Ovary (tissue), 9 donors: ENCODE data around the gene RBM28. TPM values are rescaled to one million over a fixed set of nuclear protein-coding genes. Genes with fewer than 3 reads are reported as not detected.
"Not testable (repeated sequence)": the region's sequence is repeated elsewhere in the genome, so short reads cannot be mapped to it uniquely, and the experiment has no call there.

ENCODE experiments used
- DNase-seq, 5 donors: peaks; one replicate each; pipeline ENCODE4 v3.0.0-alpha.2; 2019 to 2020
- H3K27ac ChIP-seq, 2 donors: fragments of 200-600 bp; one replicate each; pipeline versions ENCODE4 v1.5.1 to v1.8.0; 2019 to 2022
- H3K27me3 ChIP-seq: fragments of 200-600 bp; one replicate; pipeline ENCODE4 v1.8.0; 2022
- H3K36me3 ChIP-seq: fragments of 200-600 bp; sonication (generic); one replicate; pipeline ENCODE4 v1.5.1; 2019
- H3K4me1 ChIP-seq: one replicate; pipeline ENCODE4 v1.8.1; 2013; ENCODE audit warnings: mild to moderate bottlenecking, moderate library complexity; ENCODE audit not compliant: insufficient read depth
- H3K4me3 ChIP-seq: fragments of 200-600 bp; sonication (generic); one replicate; pipeline ENCODE4 v1.5.1; 2017
- H3K9me3 ChIP-seq, 2 donors: fragments of 200-600 bp in 1 of 2; sonication (generic) in 1 of 2; one replicate each; pipeline versions ENCODE4 v1.5.1 to v1.8.1; 2013 to 2019; ENCODE audit warnings: mild to moderate bottlenecking in 1 of 2, moderate library complexity in 1 of 2
- CTCF ChIP-seq, 3 donors: fragments of 450-650 bp in 2 of 3; fragments of 200-600 bp in 1 of 3; IDR thresholded peaks; one replicate each; pipeline versions ENCODE4 v1.5.1 to v1.8.0; 2016 to 2022; ENCODE audit warnings: antibody characterized with exemption in 3 of 3, mild to moderate bottlenecking in 1 of 3
- EP300 ChIP-seq: sonication (generic); formaldehyde crosslinking; IDR thresholded peaks from one replicate; pipeline ENCODE4 v1.6.1; 2017; ENCODE audit warnings: antibody characterized with exemption
- POLR2A ChIP-seq: fragments of 450-650 bp; IDR thresholded peaks from one replicate; pipeline ENCODE4 v1.6.1; 2017; ENCODE audit warnings: antibody characterized with exemption, mild to moderate bottlenecking, moderate library complexity
- WGBS, 3 donors: extraction: QIAGEN DNeasy Blood & Tissue Kit in 1 of 3; methylation state at CpG; one replicate each; pipeline versions ENCODE4 v1.1.5 to v1.1.7; 2013 to 2017; 5-methylcytosine and 5-hydroxymethylcytosine counted together
- intact Hi-C, 4 donors: fragments of 100-400 bp; cut with DNase I; formaldehyde crosslinking; loops; one replicate each; pipeline versions ENCODE4 v1.11.0 to v1.15.1; 2022 to 2023
- polyA plus RNA-seq, 2 donors: library from polyadenylated mRNA; stranded (reverse); fragments of 200-250 nt in 1 of 2; fragments of 350-450 nt in 1 of 2; fragmentation: Illumina TruSeq in 1 of 2; extraction: RNeasy Lipid Tissue Mini Kit (QIAGEN cat#74804) in 1 of 2; gene quantifications; one replicate each; pipeline ENCODE4 v1.2.3, GENCODE V29; 2013 to 2014
- total RNA-seq, 7 donors: library from RNA; depleted of rRNA in 2 of 7; stranded (reverse); fragments of >200 nt in 2 of 7; fragmentation: NEBNext Ultra II Directional in 3 of 7; extraction: Animal tissue kit (Norgen Biotek cat#: 25700) in 3 of 7; gene quantifications; one replicate each; pipeline versions ENCODE4 v1.1.0 to v1.2.4, GENCODE V29; 2016 to 2023
- donor health status: DM: no; HTN: no; CAD: no; lungs with moderate emphysema.
- donor health status: DM: no; HTN: no; CAD: no.
- donor health status: Bipolar disorder and iron deficiency.
- donor health status: DM: yes; HTN: yes; CAD: no.
- donor health status: DM: no; HTN: no; CAD: no.
- donor health status: DM: yes; HTN: yes; CAD: no.

Gene RBM28
- total and polyA plus RNA-seq, 9 donors, result 13.6 to 50.8 (median 33.1) TPM

- no peaks in the 10 kb centered on the region for H3K36me3 ChIP-seq
- H3K9me3 ChIP-seq, result no peaks in the 10 kb centered on the region
- no peak for DNase-seq
- H3K27ac ChIP-seq, result no peak overlapping the region
- no peaks in the 10 kb centered on the region for H3K27me3 ChIP-seq
- H3K4me3 ChIP-seq, result no peak overlapping the region
- no peak for TF ChIP-seq EP300
- no peak for TF ChIP-seq CTCF (IDR thresholded peaks at IDR 0.05)
- TF ChIP-seq POLR2A, result no peak
- H3K4me1 ChIP-seq, result no peaks in the 10 kb centered on the region
- WGBS, 3 donors, result 78 to 85% (median 81%) methylated on average over 2 of the region's 2 CpGs
- intact Hi-C loops, result no loop called here
Observed at GRCh38 chr7:128303133-128303532, 40.6 kb downstream of the RBM28 start.

- Histone ChIP-seq H3K4me1 (no peaks in the 10 kb centered on the region), H3K36me3 (no peaks in the 10 kb centered on the region), H3K27me3 (no peaks in the 10 kb centered on the region), H3K9me3 (no peaks in the 10 kb centered on the region), H3K27ac (no peak overlapping the region), H3K4me3 (no peak overlapping the region)
- intact Hi-C loops, result no loop called here
- no peak for DNase-seq
- no peak for TF ChIP-seq CTCF (IDR thresholded peaks at IDR 0.05)
- TF ChIP-seq EP300, result no peak
- TF ChIP-seq POLR2A, result no peak
- 41 to 48% (median 44%) methylated on average over 10 of the region's 10 CpGs for WGBS, 3 donors
Observed at GRCh38 chr7:128302139-128302538, 41.6 kb downstream of the RBM28 start.

- WGBS, 3 donors, result 49 to 53% (median 50%) methylated on average over 7 of the region's 7 CpGs
- DNase-seq, result no peak
- H3K27me3 ChIP-seq, result no peaks in the 10 kb centered on the region
- no peaks in the 10 kb centered on the region for H3K36me3 ChIP-seq
- no peaks in the 10 kb centered on the region for H3K4me1 ChIP-seq
- no peak overlapping the region for H3K4me3 ChIP-seq
- TF ChIP-seq POLR2A, result no peak
- no peak for TF ChIP-seq CTCF (IDR thresholded peaks at IDR 0.05)
- no peak for TF ChIP-seq EP300
- intact Hi-C loops, result loop anchor here in 1 of 4 donors (5.0 kb wide), 1 partner anchor 98 kb away; no protein-coding TSS in a partner anchor
- no peak overlapping the region for H3K27ac ChIP-seq
- H3K9me3 ChIP-seq, result no peaks in the 10 kb centered on the region
Observed at GRCh38 chr7:128299109-128299607, 44.5 kb downstream of the RBM28 start.

GRCh38 chr7:128298004-128298403, 45.7 kb downstream of the RBM28 start:
- intact Hi-C loops, result loop anchor here in 1 of 4 donors (5.0 kb wide), 1 partner anchor 99 kb away; no protein-coding TSS in a partner anchor
- DNase-seq, H3K4me3 ChIP-seq, H3K36me3 ChIP-seq, H3K4me1 ChIP-seq, H3K27me3 ChIP-seq, H3K27ac ChIP-seq, H3K9me3 ChIP-seq: not testable (repeated sequence)
- WGBS, 3 donors, result 89 to 95% (median 90%) methylated on average over 5 to 7 of the region's 7 CpGs

GRCh38 chr7:128287556-128287955, 56.2 kb downstream of the RBM28 start:
- intact Hi-C loops, result no loop called here
- Histone ChIP-seq H3K9me3 (no peaks in the 10 kb centered on the region), H3K27me3 (no peaks in the 10 kb centered on the region), H3K4me3 (no peak overlapping the region), H3K27ac (no peak overlapping the region), H3K4me1 (no peaks in the 10 kb centered on the region), H3K36me3 (no peaks in the 10 kb centered on the region)
- no peak for TF ChIP-seq POLR2A
- no peak for TF ChIP-seq EP300
- TF ChIP-seq CTCF (IDR thresholded peaks at IDR 0.05), result no peak
- 92 to 95% (median 94%) methylated on average over 4 of the region's 4 CpGs for WGBS, 3 donors
- DNase-seq, result no peak
